ENCODE data around the gene HORMAD2. TPM values are rescaled to one million over a fixed set of nuclear protein-coding genes. Genes with fewer than 3 reads are reported as not detected.

HORMAD2 gene
- total RNA-seq, 1 donor from 2014 or later: not detected

- TF ChIP-seq CTCF (IDR thresholded peaks at IDR 0.05; ENCODE audit: borderline replicate concordance): no peak
- no peak overlapping the region for H3K27ac ChIP-seq (replicated peaks)
These were observed 16.1 kb upstream of the HORMAD2 start for GRCh38 chr22:30064172-30064571.

GRCh38 chr22:30073743-30074142 is 6.5 kb upstream of the HORMAD2 start:
- Histone ChIP-seq H3K27ac (replicated peaks) (no peak overlapping the region), H3K27me3 (ENCODE audit: low read depth) (peaks cover 40% of the 10 kb centered on the region), H3K4me1 (no peaks in the 10 kb centered on the region), H3K36me3 (no peaks in the 10 kb centered on the region), H3K9me3 (replicated peaks) (no peaks in the 10 kb centered on the region), H3K4me3 (no peak overlapping the region)
- TF ChIP-seq CTCF (IDR thresholded peaks at IDR 0.05; ENCODE audit: borderline replicate concordance): no peak
- intact Hi-C loops (cut with micrococcal nuclease): no loop called here
- no peak for DNase-seq

More at GRCh38 chr22:30064172-30064571, 16.1 kb upstream of the HORMAD2 start:
- H3K27me3 ChIP-seq (ENCODE audit: low read depth): no peaks in the 10 kb centered on the region
- H3K36me3 ChIP-seq: no peaks in the 10 kb centered on the region
- peaks cover 36% of the 10 kb centered on the region for H3K9me3 ChIP-seq (replicated peaks)
- intact Hi-C loops (cut with micrococcal nuclease): no loop called here
- H3K4me3 ChIP-seq: no peak overlapping the region
- DNase-seq: no peak
- H3K4me1 ChIP-seq: no peaks in the 10 kb centered on the region

- intact Hi-C loops (cut with micrococcal nuclease): no loop called here
- no peak for TF ChIP-seq CTCF (IDR thresholded peaks at IDR 0.05; ENCODE audit: borderline replicate concordance)
- Histone ChIP-seq H3K27ac (replicated peaks) (no peak overlapping the region), H3K9me3 (replicated peaks) (no peaks in the 10 kb centered on the region), H3K4me3 (no peak overlapping the region), H3K27me3 (ENCODE audit: low read depth) (peaks cover 44% of the 10 kb centered on the region), H3K4me1 (no peaks in the 10 kb centered on the region), H3K36me3 (no peaks in the 10 kb centered on the region)
- DNase-seq: no peak
These were observed 6.1 kb upstream of the HORMAD2 start for GRCh38 chr22:30074147-30074546.

GRCh38 chr22:30074994-30075393 is 5.3 kb upstream of the HORMAD2 start:
- H3K27ac ChIP-seq (replicated peaks): no peak overlapping the region
- intact Hi-C loops (cut with micrococcal nuclease): no loop called here

GRCh38 chr22:30077279-30077880 is 2.9 kb upstream of the HORMAD2 start:
- no peak for DNase-seq
- H3K36me3 ChIP-seq: no peaks in the 10 kb centered on the region
- no peak for TF ChIP-seq CTCF (IDR thresholded peaks at IDR 0.05; ENCODE audit: borderline replicate concordance)
- H3K4me3 ChIP-seq: no peak overlapping the region
- H3K27ac ChIP-seq (replicated peaks): no peak overlapping the region
- peaks cover 68% of the 10 kb centered on the region for H3K27me3 ChIP-seq (ENCODE audit: low read depth)
- intact Hi-C loops (cut with micrococcal nuclease): no loop called here
- no peaks in the 10 kb centered on the region for H3K9me3 ChIP-seq (replicated peaks)
- peaks cover 6% of the 10 kb centered on the region for H3K4me1 ChIP-seq

More at GRCh38 chr22:30074994-30075393, 5.3 kb upstream of the HORMAD2 start:
- DNase-seq: no peak
- peaks cover 52% of the 10 kb centered on the region for H3K27me3 ChIP-seq (ENCODE audit: low read depth)
- no peak overlapping the region for H3K4me3 ChIP-seq
- H3K4me1 ChIP-seq: peaks cover 2% of the 10 kb centered on the region
- TF ChIP-seq CTCF (IDR thresholded peaks at IDR 0.05; ENCODE audit: borderline replicate concordance): no peak
- H3K36me3 ChIP-seq: no peaks in the 10 kb centered on the region
- no peaks in the 10 kb centered on the region for H3K9me3 ChIP-seq (replicated peaks)

Data from left ventricle myocardium inferior (tissue), 1 donor.